Measurements from ENCODE around the gene SEPTIN10.

- TF ChIP-seq POLR2A (IDR thresholded peaks at IDR 0.05; ENCODE audit: control extremely low read depth in 1 of 2, low read depth in 2 of 2, low read length in 2 of 2) = no peak
- TF ChIP-seq CTCF (IDR thresholded peaks at IDR 0.05; ENCODE audit: control extremely low read depth in 1 of 3, insufficient read depth in 1 of 3, low read depth in 1 of 3, low read length in 3 of 3) = no peak
- TF ChIP-seq GTF2F1 (IDR thresholded peaks at IDR 0.05; ENCODE audit: borderline replicate concordance, low read depth, low read length) = no peak
- TF ChIP-seq PHF8 (conservative IDR thresholded peaks at IDR 0.05; ENCODE audit: low read depth, low read length) = no peak
- no peak for TF ChIP-seq POLR2AphosphoS5 (IDR thresholded peaks at IDR 0.05; ENCODE audit: low read depth, low read length)
- TF ChIP-seq USF2 (IDR thresholded peaks at IDR 0.05; ENCODE audit: low read length) = no peak
- TF ChIP-seq BCL11A (IDR thresholded peaks at IDR 0.05; ENCODE audit: low read depth in 2 of 2, low read length in 2 of 2) = no peak
- no peak for TF ChIP-seq EZH2 (IDR thresholded peaks at IDR 0.05; ENCODE audit: low read depth, low read length, severe bottlenecking)
- no peak for TF ChIP-seq JUN (IDR thresholded peaks at IDR 0.05; ENCODE audit: low read depth, low read length)
- TF ChIP-seq RNF2 (IDR thresholded peaks at IDR 0.05; ENCODE audit: borderline replicate concordance, low read depth, low read length, missing control alignments, poor library complexity, severe bottlenecking) = no peak
Measured at GRCh38 chr2:109525836-109526235, 87.9 kb downstream of the SEPTIN10 start.

All from H1 (cell line).